Adipose tissue (tissue), 3 donors: ENCODE measurements around the gene HIBCH. TPM values are rescaled to one million over a fixed set of nuclear protein-coding genes. Genes with fewer than 3 reads are reported as not detected.
"Not testable (repeated sequence)": the region's sequence is repeated elsewhere in the genome, so short reads cannot be mapped to it uniquely, and the experiment has no call there.

Experiments used
- H3K27ac ChIP-seq: one replicate; pipeline ENCODE4 v1.5.1; 2013; ENCODE audit warnings: low read depth, low read length
- WGBS, 3 donors: extraction: QIAGEN DNeasy Blood & Tissue Kit; methylation state at CpG; one replicate each; pipeline ENCODE4 v1.1.7; 2013; 5-methylcytosine and 5-hydroxymethylcytosine counted together
- polyA plus RNA-seq, 3 donors: library from polyadenylated mRNA; stranded (reverse); fragments of 200-250 nt; gene quantifications; one replicate each; pipeline ENCODE4 v1.2.3, GENCODE V29; 2013
- donor health status: healthy with polysubstance abuse.
- donor health status: Bipolar disorder and iron deficiency.
- donor health status: healthy.

HIBCH gene
- polyA plus RNA-seq, 3 donors = 14.9 to 29.0 (median 19.0) TPM

- 72 to 89% (median 82%) methylated on average over 7 of the region's 7 CpGs for WGBS, 3 donors
These were observed 47.7 kb downstream of the HIBCH start for GRCh38 chr2:190271783-190272456.

GRCh38 chr2:190270298-190270697, 49.3 kb downstream of the HIBCH start:
- 76 to 95% (median 94%) methylated on average over 3 of the region's 3 CpGs for WGBS, 3 donors
- H3K27ac ChIP-seq = no peak overlapping the region

More at GRCh38 chr2:190271783-190272456, 47.7 kb downstream of the HIBCH start:
- no peak overlapping the region for H3K27ac ChIP-seq

GRCh38 chr2:190269699-190270098, 49.9 kb downstream of the HIBCH start:
- H3K27ac ChIP-seq = not testable (repeated sequence)
- WGBS, 3 donors = 91 to 99% (median 95%) methylated on average over 3 of the region's 3 CpGs

GRCh38 chr2:190267302-190267701, 52.3 kb downstream of the HIBCH start:
- H3K27ac ChIP-seq = no peak overlapping the region
- WGBS, 3 donors = 82 to 90% (median 89%) methylated on average over 4 of the region's 4 CpGs

- 98 to 99% (median 99%) methylated on average over 9 of the region's 9 CpGs for WGBS, 3 donors
- no peak overlapping the region for H3K27ac ChIP-seq
These were observed 53.3 kb downstream of the HIBCH start for GRCh38 chr2:190266314-190266713.

GRCh38 chr2:190261851-190262250, 57.8 kb downstream of the HIBCH start:
- H3K27ac ChIP-seq = no peak overlapping the region
- 78 to 89% (median 86%) methylated on average over 2 of the region's 2 CpGs for whole genome bisulfite sequencing, 3 donors

GRCh38 chr2:190256087-190256486, 63.5 kb downstream of the HIBCH start:
- no peak overlapping the region for H3K27ac ChIP-seq
- WGBS, 3 donors = 97 to 100% (median 99%) methylated on average over 3 of the region's 3 CpGs

- 90 to 99% (median 91%) methylated on average over 3 of the region's 3 CpGs for WGBS, 3 donors
- no peak overlapping the region for H3K27ac ChIP-seq
These were observed 64.0 kb downstream of the HIBCH start for GRCh38 chr2:190255676-190256075.

- H3K27ac ChIP-seq = no peak overlapping the region
- WGBS, 3 donors = 91 to 98% (median 96%) methylated on average over 3 of the region's 3 CpGs
These were observed 65.4 kb downstream of the HIBCH start for GRCh38 chr2:190254063-190254850.

GRCh38 chr2:190250421-190250820, 69.2 kb downstream of the HIBCH start:
- H3K27ac ChIP-seq = no peak overlapping the region
- 79 to 86% (median 81%) methylated on average over 2 of the region's 2 CpGs for WGBS, 3 donors

GRCh38 chr2:190235551-190236075, 84.0 kb downstream of the HIBCH start:
- 79 to 85% (median 81%) methylated on average over 2 of the region's 2 CpGs for WGBS, 3 donors
- H3K27ac ChIP-seq = no peak overlapping the region

GRCh38 chr2:190235101-190235500, 84.5 kb downstream of the HIBCH start:
- H3K27ac ChIP-seq = no peak overlapping the region
- 90 to 94% (median 93%) methylated on average over 4 of the region's 4 CpGs for WGBS, 3 donors

GRCh38 chr2:190223989-190224388, 95.6 kb downstream of the HIBCH start:
- not testable (repeated sequence) for H3K27ac ChIP-seq
- 89 to 99% (median 91%) methylated on average over 12 of the region's 12 CpGs for WGBS, 3 donors

- not testable (repeated sequence) for H3K27ac ChIP-seq
- 95 to 99% (median 97%) methylated on average over 2 of the region's 2 CpGs for WGBS, 3 donors
These were observed 96.9 kb downstream of the HIBCH start for GRCh38 chr2:190222745-190223144.

GRCh38 chr2:190221429-190221828, 98.2 kb downstream of the HIBCH start:
- H3K27ac ChIP-seq = no peak overlapping the region
- WGBS, 3 donors = 78 to 92% (median 85%) methylated on average over 7 of the region's 7 CpGs

GRCh38 chr2:190219186-190219585, 100.4 kb downstream of the HIBCH start:
- WGBS, 3 donors = 90 to 91% (median 90%) methylated on average over 5 of the region's 5 CpGs
- H3K27ac ChIP-seq = no peak overlapping the region

GRCh38 chr2:190217616-190218015, 102.0 kb downstream of the HIBCH start:
- H3K27ac ChIP-seq = no peak overlapping the region
- 89 to 91% (median 90%) methylated on average over 7 of the region's 7 CpGs for WGBS, 3 donors

- 43 to 71% (median 50%) methylated on average over 3 of the region's 3 CpGs for WGBS, 3 donors
- H3K27ac ChIP-seq = no peak overlapping the region
These were observed 102.8 kb downstream of the HIBCH start for GRCh38 chr2:190216829-190217228.

GRCh38 chr2:190215620-190216019, 104.0 kb downstream of the HIBCH start:
- WGBS, 3 donors = 21 to 45% (median 34%) methylated on average over 3 of the region's 3 CpGs

More at GRCh38 chr2:190215620-190216019, 104.0 kb downstream of the HIBCH start:
- H3K27ac ChIP-seq = no peak overlapping the region
